Activated B cell treated with CpG ODN at 0.5 μM for 24 hours (primary cell): ENCODE results near the gene C16orf96. TPM values are rescaled to one million over a fixed set of nuclear protein-coding genes. Genes with fewer than 3 reads are reported as not detected.

Experiments used
- ATAC-seq: fragments of 200-7000 bp; cut with Tn5 transposase; one replicate; pipeline ENCODE4 v1.10.0; 2021; ENCODE audit warnings: low read depth, mild to moderate bottlenecking, moderate library complexity
- CTCF ChIA-PET: fragments of 350-600 bp; sonication (Branson Sonifier 250); formaldehyde crosslinking; loops from one replicate; lab custom pipeline; 2021; ENCODE audit warnings: antibody characterized with exemption; lab: Charles Lee
- POLR2A ChIA-PET: fragments of 350-600 bp; sonication (Branson Sonifier 250); formaldehyde crosslinking; loops from one replicate; lab custom pipeline; 2021; ENCODE audit warnings: antibody characterized with exemption; lab: Charles Lee
- DNase-seq: peaks from one replicate; pipeline ENCODE4 v3.0.0; 2022
- H3K27ac Mint-ChIP-seq: one replicate; pipeline ENCODE4 v1.8.0; 2020; ENCODE audit warnings: mixed read lengths
- H3K27me3 Mint-ChIP-seq: one replicate; pipeline ENCODE4 v1.8.0; 2021; ENCODE audit warnings: mixed read lengths
- H3K36me3 Mint-ChIP-seq: one replicate; pipeline ENCODE4 v1.8.0; 2021; ENCODE audit warnings: low read depth, mixed read lengths
- H3K4me1 Mint-ChIP-seq: one replicate; pipeline ENCODE4 v1.8.0; 2021; ENCODE audit warnings: mixed read lengths
- H3K4me3 Mint-ChIP-seq: one replicate; pipeline ENCODE4 v1.8.0; 2020; ENCODE audit warnings: mild to moderate bottlenecking, mixed read lengths
- H3K9me3 Mint-ChIP-seq: one replicate; pipeline ENCODE4 v1.8.0; 2020; ENCODE audit warnings: mixed read lengths
- intact Hi-C: fragments of 100-400 bp; cut with micrococcal nuclease; formaldehyde crosslinking; loops from one replicate; pipeline ENCODE4 v1.15.1; 2024
- total RNA-seq: library from RNA; stranded (reverse); gene quantifications from 2 replicates; pipeline ENCODE4 v1.2.3, GENCODE V29; 2022
- TF ChIP-seq, protein P1 (sequence below): fragments of 200-600 bp; IDR thresholded peaks from one replicate; pipeline ENCODE4 v1.8.0; 2022; ENCODE audit warnings: antibody characterized with exemption, mild to moderate bottlenecking

C16orf96 gene
- total RNA-seq, 1 donor from 2014 or later: 0.13 TPM

DNA sequence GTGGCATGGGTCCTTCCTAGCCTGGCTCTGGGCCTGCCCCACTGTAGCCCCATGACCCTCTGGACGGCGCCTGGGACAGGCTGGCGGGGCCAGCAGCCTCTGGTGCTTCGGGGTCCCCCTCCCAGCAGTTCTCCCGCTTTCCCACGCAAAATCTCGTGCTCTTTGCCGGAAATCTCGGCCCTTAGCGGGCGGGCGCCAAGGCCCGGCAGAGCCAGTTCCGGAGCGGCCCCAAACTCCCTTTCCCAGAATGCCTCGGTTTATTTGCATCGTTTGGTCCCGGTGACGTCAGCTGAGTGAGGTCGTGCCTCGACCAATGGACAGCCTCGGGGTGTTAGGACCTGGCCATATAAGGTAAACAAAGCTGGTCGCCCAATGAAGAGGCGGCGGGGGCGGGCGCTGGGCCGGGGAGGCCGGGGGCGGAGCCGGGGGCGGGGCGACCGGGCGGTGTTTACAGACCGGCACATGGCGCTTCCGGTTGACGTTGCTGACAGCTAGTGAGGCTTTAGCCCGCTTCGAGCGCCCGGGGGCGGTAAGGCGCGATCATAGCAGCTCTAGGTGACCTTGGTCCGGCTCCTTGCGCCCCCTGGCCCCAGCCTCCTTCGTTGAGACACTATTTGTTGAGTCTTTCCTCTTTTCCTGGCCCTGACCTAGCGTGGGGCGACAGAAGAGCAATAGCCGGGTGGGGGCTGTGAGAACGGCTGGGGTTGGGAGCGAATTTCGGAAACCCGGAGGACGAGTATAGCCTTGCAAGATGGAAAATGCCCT, 60.1 kb downstream of the C16orf96 start:
- ChIA-PET CTCF (interaction anchor here (0.7 to 3.0 kb wide), 10 partner anchors 8 to 140 kb away, joined by 3 to 21 read pairs (median 4); partner anchors contain the start of genes ANKS3, DNAAF8, HMOX2 and MGRN1), POLR2A (interaction anchor here (0.5 to 4.7 kb wide), 24 partner anchors 8 to 428 kb away, joined by 3 to 51 read pairs (median 4); partner anchors contain the start of genes ANKS3, CDIP1, DNAAF8 and HMOX2)
- H3K36me3 Mint-ChIP-seq: peaks cover 2% of the 10 kb centered on the region
- no peaks in the 10 kb centered on the region for H3K27me3 Mint-ChIP-seq
- peak overlapping the region; percentile 98 for H3K27ac Mint-ChIP-seq
- peak; percentile 94 for DNase-seq
- peak overlapping the region; percentile 92 for H3K4me3 Mint-ChIP-seq
- TF ChIP-seq, protein P1, sequence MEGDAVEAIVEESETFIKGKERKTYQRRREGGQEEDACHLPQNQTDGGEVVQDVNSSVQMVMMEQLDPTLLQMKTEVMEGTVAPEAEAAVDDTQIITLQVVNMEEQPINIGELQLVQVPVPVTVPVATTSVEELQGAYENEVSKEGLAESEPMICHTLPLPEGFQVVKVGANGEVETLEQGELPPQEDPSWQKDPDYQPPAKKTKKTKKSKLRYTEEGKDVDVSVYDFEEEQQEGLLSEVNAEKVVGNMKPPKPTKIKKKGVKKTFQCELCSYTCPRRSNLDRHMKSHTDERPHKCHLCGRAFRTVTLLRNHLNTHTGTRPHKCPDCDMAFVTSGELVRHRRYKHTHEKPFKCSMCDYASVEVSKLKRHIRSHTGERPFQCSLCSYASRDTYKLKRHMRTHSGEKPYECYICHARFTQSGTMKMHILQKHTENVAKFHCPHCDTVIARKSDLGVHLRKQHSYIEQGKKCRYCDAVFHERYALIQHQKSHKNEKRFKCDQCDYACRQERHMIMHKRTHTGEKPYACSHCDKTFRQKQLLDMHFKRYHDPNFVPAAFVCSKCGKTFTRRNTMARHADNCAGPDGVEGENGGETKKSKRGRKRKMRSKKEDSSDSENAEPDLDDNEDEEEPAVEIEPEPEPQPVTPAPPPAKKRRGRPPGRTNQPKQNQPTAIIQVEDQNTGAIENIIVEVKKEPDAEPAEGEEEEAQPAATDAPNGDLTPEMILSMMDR: no peak
- ATAC-seq: peak; percentile 82
- intact Hi-C loops: loop anchor here (1.0 to 5.0 kb wide), 10 partner anchors 8 to 344 kb away; partner anchors contain the start of genes ANKS3, DNAAF8, DNAJA3 and HMOX2
- H3K9me3 Mint-ChIP-seq: no peaks in the 10 kb centered on the region
- H3K4me1 Mint-ChIP-seq: peaks cover 33% of the 10 kb centered on the region

DNA sequence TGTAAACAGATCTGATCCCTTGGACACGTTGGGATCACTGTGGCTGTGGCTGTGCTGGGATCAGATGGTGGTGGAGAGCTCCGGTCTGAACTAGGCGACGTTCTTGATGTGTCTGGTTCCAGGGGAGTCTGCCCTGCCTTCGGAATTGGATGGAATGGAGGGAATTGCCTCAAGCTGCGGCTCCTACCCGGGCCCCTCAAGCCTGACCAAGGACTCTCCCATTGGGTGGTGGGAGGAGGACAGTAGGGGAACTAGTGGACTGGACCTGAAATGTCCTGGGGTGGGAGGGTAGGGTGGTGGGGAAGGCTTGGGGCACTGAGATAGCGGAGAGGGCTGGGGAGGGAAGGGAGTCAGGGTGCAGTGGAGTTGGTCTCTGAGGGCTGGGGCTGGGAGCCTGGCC, 61.7 kb downstream of the C16orf96 start:
- Mint-ChIP-seq H3K36me3 (peaks cover 2% of the 10 kb centered on the region), H3K4me1 (peaks cover 30% of the 10 kb centered on the region), H3K4me3 (no peak overlapping the region), H3K27ac (no peak overlapping the region), H3K9me3 (no peaks in the 10 kb centered on the region), H3K27me3 (no peaks in the 10 kb centered on the region)
- intact Hi-C loops: loop anchor here (2.0 to 5.0 kb wide), 2 partner anchors 193 to 346 kb away; partner anchors contain the start of genes DNAJA3 and TFAP4
- CTCF ChIA-PET: interaction anchor here (0.6 kb wide), 1 partner anchor 32 kb away, joined by 3 read pairs; no protein-coding TSS in a partner anchor
- TF ChIP-seq, protein P1: no peak
- no peak for DNase-seq
- ATAC-seq: no peak
- POLR2A ChIA-PET: interaction anchor here (0.6 kb wide), 1 partner anchor 153 kb away, joined by 6 read pairs; no protein-coding TSS in a partner anchor

DNA sequence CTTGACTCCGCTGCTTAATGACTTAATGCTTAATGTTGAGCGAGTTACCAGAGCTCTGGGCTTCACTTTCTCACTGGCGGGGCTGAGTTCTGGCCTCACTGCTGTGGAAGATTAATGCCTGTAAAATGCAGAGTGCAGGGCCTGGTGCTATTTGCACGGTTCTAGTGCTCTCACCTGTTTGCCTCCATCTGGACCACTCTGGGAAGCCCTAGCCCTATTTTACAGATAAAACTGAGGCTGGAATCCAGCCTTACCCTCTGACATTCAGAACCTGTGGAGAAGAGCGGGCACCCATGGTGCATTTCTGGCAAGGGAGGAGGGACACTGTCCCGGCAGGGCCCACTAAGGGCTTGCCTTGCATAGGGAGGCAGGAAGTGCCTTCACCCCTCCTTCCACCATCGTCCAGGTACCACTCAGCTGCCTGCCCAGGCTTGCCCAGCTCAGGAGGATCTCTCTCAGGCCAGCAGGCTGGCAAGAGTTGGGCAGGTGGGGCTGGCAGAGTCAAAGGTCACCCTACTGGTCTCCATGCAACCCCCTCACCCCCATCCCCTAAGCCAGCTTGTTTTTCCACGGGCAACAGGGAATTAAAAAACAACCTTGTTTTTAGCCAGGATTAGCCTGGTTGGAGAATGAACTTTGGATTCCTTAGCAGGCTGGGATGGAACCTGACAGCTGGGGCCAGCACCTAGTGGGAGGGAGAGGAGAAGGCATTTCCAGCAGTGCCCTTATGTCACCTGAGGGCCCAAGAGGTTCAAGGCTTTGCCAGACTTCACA, 62.7 kb downstream of the C16orf96 start:
- Mint-ChIP-seq H3K27me3 (no peaks in the 10 kb centered on the region), H3K36me3 (peaks cover 2% of the 10 kb centered on the region), H3K9me3 (no peaks in the 10 kb centered on the region), H3K27ac (no peak overlapping the region), H3K4me1 (peaks cover 21% of the 10 kb centered on the region), H3K4me3 (no peak overlapping the region)
- ATAC-seq (no peak), DNase-seq (no peak)
- POLR2A ChIA-PET: interaction anchor here (0.5 kb wide), 1 partner anchor 311 kb away, joined by 3 read pairs; no protein-coding TSS in a partner anchor
- CTCF ChIA-PET: no interaction called here
- intact Hi-C loops: loop anchor here (5.0 kb wide), 1 partner anchor 347 kb away; the partner anchor contains the start of gene TFAP4
- TF ChIP-seq, protein P1: no peak

DNA sequence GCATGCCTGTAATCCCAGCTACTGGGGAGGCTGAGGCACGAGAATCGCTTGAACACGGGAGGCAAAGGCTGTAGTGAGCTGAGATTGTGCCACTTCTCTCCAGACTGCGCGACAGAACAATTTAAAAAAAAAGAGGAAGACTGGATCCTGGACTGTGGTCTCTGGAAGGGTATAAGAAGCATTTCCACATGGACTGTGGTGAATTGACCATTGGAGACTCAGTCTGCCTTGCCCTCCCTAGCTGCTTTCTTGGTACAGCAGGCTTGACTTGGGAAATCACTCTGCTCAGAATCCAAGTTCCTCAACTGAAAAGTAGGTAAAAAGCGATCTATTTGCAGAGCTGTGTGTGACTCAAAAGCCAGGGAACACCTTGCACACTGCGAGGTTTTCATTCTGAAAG, 67.5 kb downstream of the C16orf96 start:
- TF ChIP-seq, protein P1: no peak
- CTCF ChIA-PET: interaction anchor here (1.0 to 3.3 kb wide), 7 partner anchors 8 to 208 kb away, joined by 3 to 26 read pairs (median 4); partner anchors contain the start of genes CORO7, DNAAF8, ROGDI and UBALD1
- H3K27ac Mint-ChIP-seq: peak overlapping the region; percentile 100
- POLR2A ChIA-PET: interaction anchor here (0.8 to 2.9 kb wide), 8 partner anchors 8 to 475 kb away, joined by 3 to 51 read pairs (median 6); partner anchors contain the start of genes CDIP1, NUDT16L1 and UBALD1
- no peak for ATAC-seq
- intact Hi-C loops: loop anchor here (5.0 kb wide), 1 partner anchor 224 kb away; the partner anchor contains the start of genes GLYR1 and UBN1
- no peaks in the 10 kb centered on the region for H3K9me3 Mint-ChIP-seq
- H3K27me3 Mint-ChIP-seq: no peaks in the 10 kb centered on the region
- H3K36me3 Mint-ChIP-seq: peaks cover 6% of the 10 kb centered on the region
- H3K4me1 Mint-ChIP-seq: peaks cover 27% of the 10 kb centered on the region
- peak overlapping the region; percentile 95 for H3K4me3 Mint-ChIP-seq
- DNase-seq: no peak
